Glutamatergic neuron (in vitro differentiated cells): ENCODE measurements around the gene REG1A. TPM values are rescaled to one million over a fixed set of nuclear protein-coding genes. Genes with fewer than 3 reads are reported as not detected.

ENCODE experiments used
- DNase-seq: peaks from one replicate; pipeline ENCODE4 v3.0.0; 2022
- H3K27ac Mint-ChIP-seq: one replicate; pipeline ENCODE4 v1.8.0; 2020; ENCODE audit warnings: mild to moderate bottlenecking, mixed read lengths, inconsistent platforms; ENCODE audit not compliant: unreplicated experiment
- H3K27me3 Mint-ChIP-seq: one replicate; pipeline ENCODE4 v1.8.0; 2020; ENCODE audit warnings: mild to moderate bottlenecking, moderate library complexity, mixed read lengths, inconsistent platforms; ENCODE audit not compliant: unreplicated experiment
- H3K36me3 Mint-ChIP-seq: one replicate; pipeline ENCODE4 v1.8.0; 2020; ENCODE audit warnings: mild to moderate bottlenecking, mixed read lengths, inconsistent platforms; ENCODE audit not compliant: unreplicated experiment
- H3K4me1 Mint-ChIP-seq: one replicate; pipeline ENCODE4 v1.8.0; 2020; ENCODE audit warnings: mild to moderate bottlenecking, low read depth, mixed read lengths, inconsistent platforms; ENCODE audit not compliant: unreplicated experiment
- H3K4me3 Mint-ChIP-seq: one replicate; pipeline ENCODE4 v1.8.0; 2020; ENCODE audit warnings: mild to moderate bottlenecking, mixed read lengths, inconsistent platforms; ENCODE audit not compliant: unreplicated experiment
- H3K9me3 Mint-ChIP-seq: one replicate; pipeline ENCODE4 v1.8.0; 2020; ENCODE audit warnings: mild to moderate bottlenecking, moderate library complexity, mixed read lengths, inconsistent platforms; ENCODE audit not compliant: unreplicated experiment
- total RNA-seq: library from RNA; stranded (reverse); fragmentation: NEBNext Ultra II Directional; extraction: Animal tissue kit (Norgen Biotek cat#: 25700); gene quantifications from one replicate; pipeline ENCODE4 v1.2.1, GENCODE V29; 2021; ENCODE audit not compliant: unreplicated experiment
- TF ChIP-seq, protein P1 (sequence below): fragments of 200-600 bp; sonication (generic); IDR thresholded peaks from one replicate; pipeline ENCODE4 v1.5.0; 2021; ENCODE audit not compliant: partially characterized antibody, unreplicated experiment

The REG1A gene
- total RNA-seq, 1 donor from 2014 or later: 1.1 TPM

DNA sequence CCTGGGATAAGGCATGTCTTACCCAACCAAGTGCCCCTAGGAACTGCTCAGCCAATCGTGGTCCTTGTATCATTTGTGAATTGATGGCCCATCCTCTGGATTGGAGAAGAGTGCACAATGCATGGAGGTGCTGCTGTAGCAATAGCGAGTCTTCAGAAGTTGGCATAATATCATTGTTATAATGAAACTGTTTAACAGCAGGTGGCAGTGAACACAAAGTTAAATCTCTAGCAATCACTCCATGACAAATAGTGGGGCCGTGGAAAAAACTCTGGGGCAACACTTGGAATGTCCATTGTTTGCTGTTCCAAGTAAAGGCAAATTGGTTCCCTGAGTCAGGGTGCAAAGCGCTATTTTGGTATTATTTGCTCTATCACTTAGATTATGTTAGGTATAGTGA is 11.4 kb downstream of the REG1A start:
- DNase-seq: no peak
- no peaks in the 10 kb centered on the region for H3K4me1 Mint-ChIP-seq
- TF ChIP-seq, protein P1, sequence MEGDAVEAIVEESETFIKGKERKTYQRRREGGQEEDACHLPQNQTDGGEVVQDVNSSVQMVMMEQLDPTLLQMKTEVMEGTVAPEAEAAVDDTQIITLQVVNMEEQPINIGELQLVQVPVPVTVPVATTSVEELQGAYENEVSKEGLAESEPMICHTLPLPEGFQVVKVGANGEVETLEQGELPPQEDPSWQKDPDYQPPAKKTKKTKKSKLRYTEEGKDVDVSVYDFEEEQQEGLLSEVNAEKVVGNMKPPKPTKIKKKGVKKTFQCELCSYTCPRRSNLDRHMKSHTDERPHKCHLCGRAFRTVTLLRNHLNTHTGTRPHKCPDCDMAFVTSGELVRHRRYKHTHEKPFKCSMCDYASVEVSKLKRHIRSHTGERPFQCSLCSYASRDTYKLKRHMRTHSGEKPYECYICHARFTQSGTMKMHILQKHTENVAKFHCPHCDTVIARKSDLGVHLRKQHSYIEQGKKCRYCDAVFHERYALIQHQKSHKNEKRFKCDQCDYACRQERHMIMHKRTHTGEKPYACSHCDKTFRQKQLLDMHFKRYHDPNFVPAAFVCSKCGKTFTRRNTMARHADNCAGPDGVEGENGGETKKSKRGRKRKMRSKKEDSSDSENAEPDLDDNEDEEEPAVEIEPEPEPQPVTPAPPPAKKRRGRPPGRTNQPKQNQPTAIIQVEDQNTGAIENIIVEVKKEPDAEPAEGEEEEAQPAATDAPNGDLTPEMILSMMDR: no peak
- no peak overlapping the region for H3K27ac Mint-ChIP-seq
- no peaks in the 10 kb centered on the region for H3K36me3 Mint-ChIP-seq
- H3K9me3 Mint-ChIP-seq: no peaks in the 10 kb centered on the region
- no peak overlapping the region for H3K4me3 Mint-ChIP-seq
- H3K27me3 Mint-ChIP-seq: no peaks in the 10 kb centered on the region

DNA sequence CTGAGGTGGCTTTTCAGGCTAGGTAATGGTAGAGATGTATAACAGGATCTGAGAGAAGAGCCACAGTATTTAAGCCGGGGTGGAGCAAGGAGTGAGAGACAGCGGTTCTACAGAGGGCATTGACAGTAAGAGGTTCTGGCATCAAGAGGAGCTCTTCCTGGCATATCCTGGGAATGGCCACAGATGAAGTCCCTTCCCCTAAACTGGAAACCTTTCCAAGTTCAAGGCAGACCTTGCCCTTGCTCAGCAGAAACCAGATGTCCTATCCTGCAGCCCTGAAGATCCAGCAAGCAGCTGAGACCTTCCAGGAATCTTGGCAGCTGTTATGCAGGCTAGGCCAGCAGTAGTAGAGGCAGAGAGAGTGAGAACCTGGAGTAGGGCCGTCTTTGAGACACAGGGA is 18.1 kb downstream of the REG1A start:
- TF ChIP-seq, protein P1: no peak
- no peaks in the 10 kb centered on the region for H3K36me3 Mint-ChIP-seq
- no peaks in the 10 kb centered on the region for H3K4me1 Mint-ChIP-seq
- H3K27ac Mint-ChIP-seq: no peak overlapping the region
- no peak for DNase-seq
- peaks cover 2% of the 10 kb centered on the region for H3K9me3 Mint-ChIP-seq
- H3K27me3 Mint-ChIP-seq: no peaks in the 10 kb centered on the region
- no peak overlapping the region for H3K4me3 Mint-ChIP-seq

DNA sequence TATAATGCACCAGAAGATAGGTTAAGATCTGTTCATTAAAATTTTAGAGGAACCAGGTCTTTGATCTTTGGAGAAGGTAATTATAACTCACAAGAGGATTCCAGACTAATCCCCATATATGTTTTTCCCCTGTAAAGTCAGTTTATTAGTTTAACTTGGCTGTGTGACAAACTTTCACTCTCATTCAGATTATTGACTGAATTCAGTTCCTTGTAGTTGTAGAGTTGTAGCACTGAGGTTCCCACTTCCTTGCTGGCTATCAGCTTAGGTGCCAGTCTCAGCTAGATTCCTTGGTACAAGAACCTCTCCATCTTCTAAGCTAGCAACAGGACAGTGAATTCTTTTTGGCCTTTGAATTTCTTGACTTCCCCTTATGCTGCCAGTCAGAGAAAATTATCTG is 19.1 kb downstream of the REG1A start:
- Mint-ChIP-seq H3K9me3 (peaks cover 2% of the 10 kb centered on the region), H3K27me3 (no peaks in the 10 kb centered on the region), H3K36me3 (no peaks in the 10 kb centered on the region), H3K4me3 (no peak overlapping the region), H3K27ac (no peak overlapping the region), H3K4me1 (no peaks in the 10 kb centered on the region)
- TF ChIP-seq, protein P1: no peak
- no peak for DNase-seq

DNA sequence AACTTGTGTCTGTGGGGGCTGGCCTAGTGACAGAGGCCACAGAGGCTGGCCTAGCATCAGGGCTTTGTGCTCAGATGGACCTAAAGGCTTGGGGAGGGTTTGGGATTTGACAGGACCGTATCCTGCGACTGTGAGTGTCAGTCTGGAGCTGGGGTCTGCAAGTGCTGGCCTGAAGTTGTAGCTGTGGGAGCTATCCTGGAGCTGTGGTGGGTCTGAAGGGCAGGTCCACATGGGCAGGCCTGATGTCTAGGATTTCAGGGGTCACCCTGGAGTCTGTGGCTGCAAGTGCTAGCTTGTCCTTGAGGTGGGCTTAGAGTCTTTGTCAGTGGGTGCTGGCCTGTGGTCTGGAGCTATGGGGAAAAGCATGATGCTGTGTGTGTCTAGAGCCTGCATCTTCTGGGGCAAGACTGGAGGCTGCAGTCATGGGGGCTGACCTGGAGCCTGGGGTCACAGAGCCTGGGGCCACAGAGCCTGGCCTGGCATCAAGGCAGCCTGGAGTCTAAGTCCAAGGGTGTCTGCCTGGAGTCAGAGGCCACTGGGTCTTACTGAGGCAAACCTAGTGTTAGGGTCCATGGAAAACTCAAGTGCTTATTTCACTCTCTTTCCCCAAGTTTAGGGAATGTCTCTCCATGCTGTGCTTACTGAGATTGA is 35.7 kb downstream of the REG1A start:
- Mint-ChIP-seq H3K27ac (no peak overlapping the region), H3K9me3 (no peaks in the 10 kb centered on the region), H3K27me3 (peaks cover 1% of the 10 kb centered on the region), H3K36me3 (no peaks in the 10 kb centered on the region), H3K4me1 (no peaks in the 10 kb centered on the region), H3K4me3 (no peak overlapping the region)
- DNase-seq: no peak
- TF ChIP-seq, protein P1: no peak

DNA sequence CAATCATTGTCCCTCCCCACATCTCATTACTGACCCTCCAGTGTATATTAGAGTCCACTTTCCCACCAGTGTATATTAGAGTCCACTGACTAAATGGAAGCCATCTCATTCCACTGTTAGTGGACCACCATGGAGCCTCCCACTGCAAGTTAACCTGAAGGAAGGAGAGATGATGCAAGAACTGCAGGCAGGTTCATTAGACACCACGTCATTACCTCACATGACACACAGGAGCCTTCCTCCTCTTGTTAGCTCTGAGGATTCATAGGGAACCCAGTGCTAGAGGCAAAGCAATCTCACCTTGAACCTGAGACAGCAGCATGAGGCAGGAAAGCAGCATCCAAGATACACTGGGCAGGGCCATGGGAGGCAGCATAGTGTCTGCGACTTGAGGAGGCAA is 38.7 kb downstream of the REG1A start:
- no peak for DNase-seq
- Mint-ChIP-seq H3K4me3 (no peak overlapping the region), H3K27me3 (peaks cover 1% of the 10 kb centered on the region), H3K27ac (no peak overlapping the region), H3K4me1 (no peaks in the 10 kb centered on the region), H3K9me3 (no peaks in the 10 kb centered on the region), H3K36me3 (no peaks in the 10 kb centered on the region)
- TF ChIP-seq, protein P1: no peak
